GM19023 (cell line): ENCODE results near the gene GK2.

Experiments used
- ATAC-seq: cut with Tn5 transposase; IDR thresholded peaks from one replicate; pipeline ENCODE4 v1.9.1; 2021; ENCODE audit warnings: mild to moderate bottlenecking, moderate library complexity; ENCODE audit not compliant: unreplicated experiment

GK2 gene

GRCh38 chr4:79408063-79408462 is at the start of gene GK2:
TSS of gene GK2 (minus strand) at chr4:79408228. CDS start at chr4:79408200, 28 bp downstream.
- no peak for ATAC-seq

GRCh38 chr4:79455216-79455615 is 47.2 kb upstream of the GK2 start:
- ATAC-seq = no peak

GRCh38 chr4:79454656-79455055 is 46.6 kb upstream of the GK2 start:
- no peak for ATAC-seq

GRCh38 chr4:79450053-79450452 is 42.0 kb upstream of the GK2 start:
- no peak for ATAC-seq

- no peak for ATAC-seq
Observed at GRCh38 chr4:79446145-79446544, 38.1 kb upstream of the GK2 start.

- no peak for ATAC-seq
Observed at GRCh38 chr4:79445371-79445781, 37.3 kb upstream of the GK2 start.

- ATAC-seq = no peak
Observed at GRCh38 chr4:79442422-79442821, 34.4 kb upstream of the GK2 start.

- no peak for ATAC-seq
Observed at GRCh38 chr4:79439489-79439888, 31.5 kb upstream of the GK2 start.

GRCh38 chr4:79431839-79432238 is 23.8 kb upstream of the GK2 start:
- ATAC-seq = no peak

- ATAC-seq = no peak
Observed at GRCh38 chr4:79429113-79429903, 21.3 kb upstream of the GK2 start.

- ATAC-seq = no peak
Observed at GRCh38 chr4:79426989-79427388, 19.0 kb upstream of the GK2 start.

GRCh38 chr4:79425586-79425985 is 17.6 kb upstream of the GK2 start:
- ATAC-seq = no peak

- no peak for ATAC-seq
Observed at GRCh38 chr4:79421483-79421882, 13.5 kb upstream of the GK2 start.

- no peak for ATAC-seq
Observed at GRCh38 chr4:79413886-79414285, 5.9 kb upstream of the GK2 start.

- no peak for ATAC-seq
Observed at GRCh38 chr4:79413032-79413885, 5.2 kb upstream of the GK2 start.

GRCh38 chr4:79404666-79405065 is 3.4 kb downstream of the GK2 start:
- ATAC-seq = no peak

- no peak for ATAC-seq
Observed at GRCh38 chr4:79403356-79403755, 4.7 kb downstream of the GK2 start.

GRCh38 chr4:79402332-79402851 is 5.6 kb downstream of the GK2 start:
- no peak for ATAC-seq

GRCh38 chr4:79399076-79399475 is 9.0 kb downstream of the GK2 start:
- no peak for ATAC-seq

GRCh38 chr4:79397951-79398350 is 10.1 kb downstream of the GK2 start:
- ATAC-seq = no peak

- no peak for ATAC-seq
Observed at GRCh38 chr4:79396794-79397193, 11.2 kb downstream of the GK2 start.

GRCh38 chr4:79395841-79396240 is 12.2 kb downstream of the GK2 start:
- no peak for ATAC-seq
